GM18867 (cell line): ENCODE measurements around the gene STK33.

Experiments used
- ATAC-seq: cut with Tn5 transposase; IDR thresholded peaks from one replicate; pipeline ENCODE4 v1.9.1; 2021; ENCODE audit warnings: mild to moderate bottlenecking, moderate library complexity; ENCODE audit not compliant: unreplicated experiment

The STK33 gene

GRCh38 chr11:8604078-8604723, 10.2 kb upstream of the STK33 start:
- ATAC-seq: peak; percentile 80

GRCh38 chr11:8603696-8604077, 9.7 kb upstream of the STK33 start:
- peak; percentile 14 for ATAC-seq

- ATAC-seq: no peak
Measured at GRCh38 chr11:8601376-8602133, 7.5 kb upstream of the STK33 start.

- no peak for ATAC-seq
Measured at GRCh38 chr11:8598506-8598905, 4.5 kb upstream of the STK33 start.

GRCh38 chr11:8597182-8597581, 3.2 kb upstream of the STK33 start:
- ATAC-seq: no peak

GRCh38 chr11:8596504-8597046, 2.5 kb upstream of the STK33 start:
- ATAC-seq: no peak

- ATAC-seq: peak; percentile 30
Measured at GRCh38 chr11:8593455-8593854, 573 bp downstream of the STK33 start.

GRCh38 chr11:8587915-8588314, 6.1 kb downstream of the STK33 start:
- ATAC-seq: no peak

GRCh38 chr11:8586805-8587204, 7.2 kb downstream of the STK33 start:
- ATAC-seq: no peak

GRCh38 chr11:8586184-8586583, 7.8 kb downstream of the STK33 start:
- no peak for ATAC-seq

GRCh38 chr11:8584511-8584910, 9.5 kb downstream of the STK33 start:
- no peak for ATAC-seq

- no peak for ATAC-seq
Measured at GRCh38 chr11:8584082-8584481, 9.9 kb downstream of the STK33 start.

GRCh38 chr11:8581300-8581699, 12.7 kb downstream of the STK33 start:
- ATAC-seq: no peak

- ATAC-seq: no peak
Measured at GRCh38 chr11:8577791-8578581, 16.0 kb downstream of the STK33 start.

GRCh38 chr11:8574798-8575197, 19.2 kb downstream of the STK33 start:
- no peak for ATAC-seq

- ATAC-seq: no peak
Measured at GRCh38 chr11:8573777-8574176, 20.3 kb downstream of the STK33 start.

GRCh38 chr11:8567602-8568198, 26.3 kb downstream of the STK33 start:
- ATAC-seq: peak; percentile 70

GRCh38 chr11:8566613-8567210, 27.3 kb downstream of the STK33 start:
- peak; percentile 53 for ATAC-seq

- no peak for ATAC-seq
Measured at GRCh38 chr11:8564526-8564925, 29.5 kb downstream of the STK33 start.

GRCh38 chr11:8561461-8561860, 32.6 kb downstream of the STK33 start:
- no peak for ATAC-seq

GRCh38 chr11:8558436-8558835, 35.6 kb downstream of the STK33 start:
- no peak for ATAC-seq
